ENCODE measurements around the gene ERBB4.

DNA sequence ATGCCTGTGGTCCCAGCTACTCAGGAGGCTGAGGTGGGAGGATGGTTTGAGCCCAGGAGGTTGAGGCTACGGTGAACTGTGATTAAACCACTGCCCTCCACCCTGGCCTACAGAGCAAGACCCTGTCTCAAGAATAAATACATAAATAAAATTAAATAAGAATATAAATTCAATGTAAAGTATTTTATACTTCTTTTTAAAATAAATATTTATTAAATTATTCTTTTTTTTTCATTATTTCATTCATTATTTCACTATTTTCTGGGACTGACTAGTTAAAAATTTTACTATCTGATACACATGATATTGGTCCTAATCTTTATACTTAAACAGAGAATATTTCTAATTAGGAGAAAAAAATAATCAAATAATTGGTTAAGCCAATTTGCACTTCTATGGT, 917.6 kb downstream of the ERBB4 start:
- TF ChIP-seq EP300 (IDR thresholded peaks at IDR 0.05; ENCODE audit: low read depth) (no peak), POLR2AphosphoS5 (IDR thresholded peaks at IDR 0.05) (no peak), POLR2A (IDR thresholded peaks at IDR 0.05) (no peak)
- TF ChIP-seq, protein P1, sequence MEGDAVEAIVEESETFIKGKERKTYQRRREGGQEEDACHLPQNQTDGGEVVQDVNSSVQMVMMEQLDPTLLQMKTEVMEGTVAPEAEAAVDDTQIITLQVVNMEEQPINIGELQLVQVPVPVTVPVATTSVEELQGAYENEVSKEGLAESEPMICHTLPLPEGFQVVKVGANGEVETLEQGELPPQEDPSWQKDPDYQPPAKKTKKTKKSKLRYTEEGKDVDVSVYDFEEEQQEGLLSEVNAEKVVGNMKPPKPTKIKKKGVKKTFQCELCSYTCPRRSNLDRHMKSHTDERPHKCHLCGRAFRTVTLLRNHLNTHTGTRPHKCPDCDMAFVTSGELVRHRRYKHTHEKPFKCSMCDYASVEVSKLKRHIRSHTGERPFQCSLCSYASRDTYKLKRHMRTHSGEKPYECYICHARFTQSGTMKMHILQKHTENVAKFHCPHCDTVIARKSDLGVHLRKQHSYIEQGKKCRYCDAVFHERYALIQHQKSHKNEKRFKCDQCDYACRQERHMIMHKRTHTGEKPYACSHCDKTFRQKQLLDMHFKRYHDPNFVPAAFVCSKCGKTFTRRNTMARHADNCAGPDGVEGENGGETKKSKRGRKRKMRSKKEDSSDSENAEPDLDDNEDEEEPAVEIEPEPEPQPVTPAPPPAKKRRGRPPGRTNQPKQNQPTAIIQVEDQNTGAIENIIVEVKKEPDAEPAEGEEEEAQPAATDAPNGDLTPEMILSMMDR (IDR thresholded peaks at IDR 0.05): no peak

All from transverse colon (tissue), 4 donors.